Activated CD4-positive, alpha-beta T cell treated with anti-CD3 and anti-CD28 coated beads, Interleukin-2, amount 10 ng/mL, durations not matched to agents 24 days and 14 days (primary cell): Measurements from ENCODE around the gene PCGF3. TPM values are rescaled to one million over a fixed set of nuclear protein-coding genes. Genes with fewer than 3 reads are reported as not detected.
A peak's percentile ranks its signal among the peaks of the same experiment; 100 is the strongest.
"Not testable (repeated sequence)": the region's sequence is repeated elsewhere in the genome, so short reads cannot be mapped to it uniquely, and the experiment has no call there.

Source experiments
- DNase-seq: peaks from one replicate; pipeline ENCODE4 v3.0.0; 2022
- H3K27ac Mint-ChIP-seq: one replicate; pipeline ENCODE4 v1.8.0; 2022; ENCODE audit warnings: mild to moderate bottlenecking, mixed read lengths
- H3K27me3 Mint-ChIP-seq: one replicate; pipeline ENCODE4 v1.8.0; 2022; ENCODE audit warnings: mixed read lengths
- H3K36me3 Mint-ChIP-seq: one replicate; pipeline ENCODE4 v1.8.0; 2022; ENCODE audit warnings: low read depth, mild to moderate bottlenecking, mixed read lengths
- H3K4me1 Mint-ChIP-seq: one replicate; pipeline ENCODE4 v1.8.0; 2021; ENCODE audit warnings: mixed read lengths
- H3K4me3 Mint-ChIP-seq: one replicate; pipeline ENCODE4 v1.8.0; 2022; ENCODE audit warnings: mild to moderate bottlenecking, moderate library complexity, mixed read lengths
- H3K9me3 Mint-ChIP-seq: one replicate; pipeline ENCODE4 v1.8.0; 2021; ENCODE audit warnings: mixed read lengths
- intact Hi-C: fragments of 100-400 bp; cut with micrococcal nuclease; formaldehyde crosslinking; loops from one replicate; pipeline ENCODE4 v1.15.1; 2023
- total RNA-seq: library from RNA; stranded (reverse); gene quantifications from 2 replicates; pipeline ENCODE4 v1.2.3, GENCODE V29; 2022

PCGF3 gene
- total RNA-seq, 1 donor from 2014 or later = 34.5 TPM

- Mint-ChIP-seq H3K9me3 (no peaks in the 10 kb centered on the region), H3K4me1 (peaks cover 24% of the 10 kb centered on the region), H3K36me3 (peaks cover 56% of the 10 kb centered on the region), H3K4me3 (no peak overlapping the region), H3K27ac (no peak overlapping the region), H3K27me3 (no peaks in the 10 kb centered on the region)
- no peak for DNase-seq
- intact Hi-C loops = no loop called here
Measured at GRCh38 chr4:773214-773613, 67.6 kb downstream of the PCGF3 start.

DNA sequence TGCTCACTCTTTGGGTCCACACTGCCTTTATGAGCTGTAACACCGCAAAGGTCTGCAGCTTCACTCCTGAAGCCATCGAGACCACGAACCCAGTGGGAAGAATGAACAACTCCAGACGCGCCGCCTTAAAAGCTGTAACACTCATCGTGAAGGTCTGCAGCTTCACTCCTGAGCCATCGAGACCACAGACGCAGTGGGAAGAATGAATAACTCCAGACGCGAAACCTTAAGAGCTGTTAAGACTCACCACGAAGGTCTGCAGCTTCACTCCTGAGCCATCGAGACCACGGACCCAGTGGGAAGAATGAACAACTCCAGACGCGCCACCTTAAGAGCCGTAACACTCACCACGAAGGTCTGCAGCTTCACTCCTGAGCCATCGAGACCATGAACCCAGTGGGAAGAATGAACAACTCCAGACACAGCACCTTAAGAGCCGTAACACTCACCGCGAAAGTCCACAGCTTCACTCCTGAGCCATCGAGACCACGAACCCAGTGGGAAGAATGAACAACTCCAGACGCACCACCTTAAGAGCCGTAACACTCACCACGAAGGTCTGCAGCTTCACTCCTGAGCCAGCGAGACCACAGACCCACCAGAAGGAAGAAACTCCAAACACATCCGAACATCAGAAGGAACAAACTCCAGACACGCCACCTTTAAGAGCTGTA is 68.9 kb downstream of the PCGF3 start:
- peaks cover 28% of the 10 kb centered on the region for H3K4me1 Mint-ChIP-seq
- intact Hi-C loops, H3K4me3 Mint-ChIP-seq, DNase-seq, H3K9me3 Mint-ChIP-seq, H3K27me3 Mint-ChIP-seq: not testable (repeated sequence)
- peak overlapping the region; percentile 63 for H3K27ac Mint-ChIP-seq
- peaks cover 62% of the 10 kb centered on the region for H3K36me3 Mint-ChIP-seq

DNA sequence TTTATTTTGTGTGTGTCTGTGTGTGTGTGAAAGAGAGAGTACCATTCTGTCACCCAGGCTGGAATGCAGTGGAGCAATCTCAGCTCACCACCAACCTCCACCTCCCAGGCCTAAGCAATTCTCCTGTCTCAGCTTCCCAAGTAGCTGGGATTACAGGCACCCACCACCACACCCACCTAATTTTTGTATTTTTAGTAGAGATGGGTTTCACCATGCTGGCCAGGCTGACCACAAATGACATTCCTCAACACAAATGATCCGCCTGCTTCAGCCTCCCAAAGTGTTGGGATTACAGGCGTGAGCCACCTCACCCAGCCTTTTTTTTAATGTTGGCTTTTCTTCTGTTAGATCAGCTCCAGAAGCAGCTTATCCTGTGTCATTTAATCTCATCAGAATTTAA is 69.9 kb downstream of the PCGF3 start:
- H3K4me1 Mint-ChIP-seq = peaks cover 35% of the 10 kb centered on the region
- H3K27ac Mint-ChIP-seq, DNase-seq, intact Hi-C loops, H3K27me3 Mint-ChIP-seq, H3K9me3 Mint-ChIP-seq, H3K4me3 Mint-ChIP-seq: not testable (repeated sequence)
- H3K36me3 Mint-ChIP-seq = peaks cover 62% of the 10 kb centered on the region

- H3K27me3 Mint-ChIP-seq = no peaks in the 10 kb centered on the region
- H3K9me3 Mint-ChIP-seq = no peaks in the 10 kb centered on the region
- intact Hi-C loops = no loop called here
- H3K36me3 Mint-ChIP-seq = peaks cover 61% of the 10 kb centered on the region
- peaks cover 39% of the 10 kb centered on the region for H3K4me1 Mint-ChIP-seq
- no peak overlapping the region for H3K4me3 Mint-ChIP-seq
- DNase-seq = no peak
- no peak overlapping the region for H3K27ac Mint-ChIP-seq
Measured at GRCh38 chr4:776743-777441, 71.3 kb downstream of the PCGF3 start.

GRCh38 chr4:777520-778262 is 72.1 kb downstream of the PCGF3 start:
- intact Hi-C loops = no loop called here
- Mint-ChIP-seq H3K27me3 (no peaks in the 10 kb centered on the region), H3K4me3 (no peak overlapping the region), H3K36me3 (peaks cover 59% of the 10 kb centered on the region), H3K4me1 (peaks cover 46% of the 10 kb centered on the region), H3K9me3 (no peaks in the 10 kb centered on the region), H3K27ac (no peak overlapping the region)
- no peak for DNase-seq

GRCh38 chr4:779555-779954 is 73.9 kb downstream of the PCGF3 start:
- intact Hi-C loops = no loop called here
- Mint-ChIP-seq H3K9me3 (no peaks in the 10 kb centered on the region), H3K27ac (peak overlapping the region; percentile 68), H3K36me3 (peaks cover 49% of the 10 kb centered on the region), H3K4me3 (peak overlapping the region; percentile 88), H3K4me1 (peaks cover 45% of the 10 kb centered on the region), H3K27me3 (peaks cover 5% of the 10 kb centered on the region)
- DNase-seq = no peak

DNA sequence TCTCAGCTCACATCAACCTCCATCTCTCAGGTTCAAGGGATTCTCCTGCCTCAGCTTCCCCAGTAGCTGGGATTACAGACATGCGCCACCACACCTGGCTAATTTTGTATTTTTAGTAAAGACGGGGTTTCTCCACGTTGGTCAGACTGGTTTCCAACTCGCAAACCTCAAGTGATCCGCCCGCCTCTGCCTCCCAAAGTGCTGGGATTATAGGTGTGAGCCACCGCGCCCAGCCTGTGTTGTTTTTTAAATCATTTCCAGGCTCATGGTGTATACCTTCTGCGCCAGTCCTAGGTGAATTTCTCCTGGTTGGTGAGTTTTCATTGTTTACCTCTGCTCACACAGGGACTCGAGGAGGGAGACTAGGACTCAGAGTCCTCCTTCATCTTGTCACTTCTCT is 74.6 kb downstream of the PCGF3 start:
- peaks cover 44% of the 10 kb centered on the region for H3K4me1 Mint-ChIP-seq
- peaks cover 44% of the 10 kb centered on the region for H3K36me3 Mint-ChIP-seq
- H3K9me3 Mint-ChIP-seq = not testable (repeated sequence)

DNA sequence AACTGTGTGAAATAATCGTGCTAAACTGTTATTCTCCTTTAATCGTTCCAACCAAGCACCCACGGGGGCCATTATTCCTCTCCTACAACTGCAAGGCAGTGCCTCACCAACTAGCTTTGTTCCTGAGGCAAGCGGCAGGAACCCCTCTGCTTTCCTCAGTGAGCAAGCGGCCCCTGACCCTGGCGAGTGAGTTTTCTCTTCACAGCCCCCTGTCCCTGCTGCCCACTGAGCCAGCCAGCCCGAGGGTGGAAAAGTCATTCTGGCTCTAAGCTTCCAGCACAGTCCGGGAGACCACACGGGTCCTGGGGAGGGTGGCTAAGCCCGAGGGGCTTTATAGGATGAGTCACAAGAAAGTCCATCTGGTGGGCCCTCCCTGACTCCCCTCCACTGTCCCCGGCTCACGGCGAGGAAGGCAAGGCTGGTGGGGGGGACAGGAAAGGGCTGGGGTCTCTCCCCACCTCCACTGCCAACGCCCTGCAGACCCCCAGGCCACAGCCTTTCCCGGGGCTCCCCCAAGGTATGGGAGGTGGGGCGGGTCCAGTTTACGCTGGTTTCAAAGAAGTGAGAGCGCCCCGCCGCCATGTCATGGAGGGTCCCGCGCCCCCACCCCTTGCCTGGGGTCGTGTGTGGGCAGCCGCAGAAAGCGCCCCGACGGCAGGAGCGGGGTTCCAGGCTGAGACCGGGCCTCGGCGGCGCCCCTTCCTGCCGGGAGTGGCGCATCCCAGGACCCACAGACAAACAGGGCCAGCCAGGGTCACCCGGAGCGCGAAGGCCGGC is 75.3 kb downstream of the PCGF3 start:
- H3K4me1 Mint-ChIP-seq = peaks cover 42% of the 10 kb centered on the region
- H3K27me3 Mint-ChIP-seq = peaks cover 15% of the 10 kb centered on the region
- H3K9me3 Mint-ChIP-seq = no peaks in the 10 kb centered on the region
- H3K36me3 Mint-ChIP-seq = peaks cover 40% of the 10 kb centered on the region
- peak; percentile 60 for DNase-seq
- H3K4me3 Mint-ChIP-seq = peak overlapping the region; percentile 88
- peak overlapping the region; percentile 95 for H3K27ac Mint-ChIP-seq
- intact Hi-C loops = loop anchor here (1.0 to 5.0 kb wide), 6 partner anchors 46 to 566 kb away; partner anchors contain the start of genes ATP5ME, CPLX1, DGKQ and GAK

More for the DNA sequence above, 74.6 kb downstream of the PCGF3 start:
- intact Hi-C loops = loop anchor here (5.0 kb wide), 5 partner anchors 47 to 567 kb away; partner anchors contain the start of genes ATP5ME, CPLX1, GAK and MYL5
- Mint-ChIP-seq H3K27me3 (peaks cover 12% of the 10 kb centered on the region), H3K4me3 (peak overlapping the region; percentile 88), H3K27ac (peak overlapping the region; percentile 95)
- DNase-seq = not testable (repeated sequence)

- H3K27ac Mint-ChIP-seq = peak overlapping the region; percentile 95
- intact Hi-C loops = loop anchor here (1.0 to 5.0 kb wide), 8 partner anchors 46 to 566 kb away; partner anchors contain the start of genes ATP5ME, CPLX1, DGKQ and GAK
- DNase-seq = peak; percentile 100
- no peaks in the 10 kb centered on the region for H3K9me3 Mint-ChIP-seq
- peaks cover 35% of the 10 kb centered on the region for H3K36me3 Mint-ChIP-seq
- peaks cover 15% of the 10 kb centered on the region for H3K27me3 Mint-ChIP-seq
- peaks cover 41% of the 10 kb centered on the region for H3K4me1 Mint-ChIP-seq
- peak overlapping the region; percentile 88 for H3K4me3 Mint-ChIP-seq
Measured at GRCh38 chr4:781493-782216, 76.0 kb downstream of the PCGF3 start.

- Mint-ChIP-seq H3K4me3 (peak overlapping the region; percentile 48), H3K27ac (no peak overlapping the region), H3K4me1 (peaks cover 29% of the 10 kb centered on the region), H3K27me3 (peaks cover 19% of the 10 kb centered on the region), H3K36me3 (peaks cover 11% of the 10 kb centered on the region), H3K9me3 (no peaks in the 10 kb centered on the region)
- intact Hi-C loops = loop anchor here (5.0 kb wide), 5 partner anchors 43 to 563 kb away; partner anchors contain the start of genes ATP5ME, CPLX1, GAK and MYL5
- no peak for DNase-seq
Measured at GRCh38 chr4:784401-785331, 79.0 kb downstream of the PCGF3 start.

- H3K27me3 Mint-ChIP-seq = peaks cover 19% of the 10 kb centered on the region
- H3K9me3 Mint-ChIP-seq = no peaks in the 10 kb centered on the region
- H3K36me3 Mint-ChIP-seq = peaks cover 2% of the 10 kb centered on the region
- intact Hi-C loops = no loop called here
- peaks cover 20% of the 10 kb centered on the region for H3K4me1 Mint-ChIP-seq
- no peak overlapping the region for H3K27ac Mint-ChIP-seq
- peak overlapping the region; percentile 48 for H3K4me3 Mint-ChIP-seq
- DNase-seq = peak; percentile 56
Measured at GRCh38 chr4:785332-786073, 79.9 kb downstream of the PCGF3 start.
